NCI-H1105 treated with DMSO at 0.1 percent for 48 hours (cell line): ENCODE data around the gene MAP3K5.

Source experiments
- DNase-seq: peaks from one replicate; lab custom pipeline; 2025; lab: John Stamatoyannopoulos, UW

Gene MAP3K5

DNA sequence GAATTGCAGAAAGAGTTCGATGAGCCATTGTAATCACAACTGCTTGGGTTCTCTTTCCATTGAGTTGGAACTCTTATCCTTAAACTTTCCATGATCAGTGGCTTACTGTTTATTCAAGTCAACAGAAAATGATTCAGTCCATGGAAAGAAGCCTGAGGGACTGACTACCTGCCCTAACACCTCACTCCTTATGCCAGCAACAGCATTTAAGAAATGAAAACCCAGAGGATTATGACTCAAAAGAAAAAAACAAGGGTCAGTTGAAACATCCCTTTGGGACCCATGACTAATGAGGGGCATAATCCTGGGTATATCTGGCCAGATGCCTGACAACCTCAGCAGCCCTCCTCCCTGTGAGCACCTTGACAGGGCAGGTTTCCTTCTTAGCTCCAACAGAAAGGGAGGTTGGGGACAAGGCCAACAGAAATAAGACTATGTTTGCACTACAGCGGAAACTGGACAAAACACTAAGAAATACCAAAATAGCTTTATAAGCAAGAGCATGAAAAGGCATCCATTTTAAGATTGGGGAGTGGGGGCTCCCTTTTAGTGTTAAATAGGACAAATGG lies 106.7 kb downstream of the MAP3K5 start:
- DNase-seq = no peak

DNA sequence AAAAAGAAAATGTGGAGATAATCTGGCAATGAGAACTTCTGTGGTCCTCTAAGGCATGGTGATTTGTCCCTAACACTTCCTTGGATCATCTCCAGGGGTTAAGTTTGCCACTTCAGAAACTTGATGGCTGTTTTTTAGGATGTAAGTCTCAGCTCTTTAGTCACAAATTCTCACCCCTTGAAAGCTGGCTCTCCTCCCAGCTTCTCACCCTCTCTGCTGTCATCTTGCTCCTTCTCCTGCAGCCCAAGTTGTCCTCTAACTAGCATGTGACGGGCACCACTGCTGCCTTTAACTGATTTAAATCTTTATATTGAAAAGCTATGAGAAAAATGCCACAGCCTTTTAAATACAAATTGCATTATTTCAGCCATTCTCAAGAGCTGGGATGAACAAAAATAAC lies 107.8 kb downstream of the MAP3K5 start:
- no peak for DNase-seq

DNA sequence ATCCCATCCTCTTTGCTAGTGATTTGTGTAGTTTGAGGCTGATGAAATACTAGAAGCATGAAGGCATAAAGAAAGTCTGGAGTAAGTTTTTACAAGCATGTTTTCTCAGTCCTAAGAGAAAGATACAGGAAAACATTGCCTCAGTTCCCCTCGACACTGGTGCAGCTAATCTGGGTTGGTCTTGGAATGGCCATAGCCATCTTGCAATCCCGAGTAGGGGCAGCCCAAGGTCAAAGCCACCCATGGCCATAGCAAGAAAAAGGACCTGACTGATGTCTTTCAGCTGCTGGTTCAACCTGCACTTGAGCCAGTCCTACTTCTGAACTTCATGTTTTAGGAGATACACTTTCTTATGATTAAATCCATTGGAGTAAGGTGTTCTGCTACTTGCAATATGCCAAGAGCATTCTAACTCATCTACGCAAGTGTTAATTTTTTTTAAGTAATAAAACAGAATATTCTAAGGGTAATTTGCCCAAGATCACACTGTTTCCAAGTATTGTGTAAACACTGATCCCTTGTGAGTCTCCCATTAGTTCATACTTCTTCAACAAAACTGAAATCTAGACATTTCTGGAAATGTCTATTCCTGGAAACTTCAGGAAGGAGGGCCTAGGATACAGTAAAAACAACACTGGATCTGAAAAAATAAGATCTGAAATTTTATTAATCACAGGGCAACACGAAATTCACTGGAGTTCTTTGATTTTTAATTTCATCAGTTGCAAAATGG lies 108.9 kb downstream of the MAP3K5 start:
- no peak for DNase-seq

- DNase-seq = no peak
Observed at GRCh38 chr6:136682292-136682691, 110.0 kb downstream of the MAP3K5 start.

- DNase-seq = no peak
Observed at GRCh38 chr6:136677822-136678221, 114.5 kb downstream of the MAP3K5 start.

- DNase-seq = no peak
Observed at GRCh38 chr6:136677344-136677743, 114.9 kb downstream of the MAP3K5 start.

- no peak for DNase-seq
Observed at GRCh38 chr6:136676075-136676474, 116.2 kb downstream of the MAP3K5 start.

DNA sequence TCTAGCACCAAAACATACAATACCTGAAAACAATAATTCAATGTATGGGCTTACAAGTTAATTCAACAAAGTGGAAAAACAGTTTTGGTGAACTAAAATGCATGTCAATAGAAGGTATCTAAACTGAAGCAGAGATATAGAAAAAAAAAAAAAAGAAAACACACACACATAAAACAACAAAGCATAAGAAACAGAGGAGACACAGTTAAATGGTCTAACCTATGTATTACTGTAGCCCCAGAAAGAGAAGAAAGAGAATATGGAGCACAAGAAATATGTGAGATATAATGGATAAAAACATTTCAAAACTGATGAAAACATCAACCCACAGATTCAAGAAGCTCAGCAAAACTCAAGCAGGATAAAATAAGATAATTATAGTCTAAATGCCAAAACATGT lies 118.7 kb downstream of the MAP3K5 start:
- DNase-seq = no peak

DNA sequence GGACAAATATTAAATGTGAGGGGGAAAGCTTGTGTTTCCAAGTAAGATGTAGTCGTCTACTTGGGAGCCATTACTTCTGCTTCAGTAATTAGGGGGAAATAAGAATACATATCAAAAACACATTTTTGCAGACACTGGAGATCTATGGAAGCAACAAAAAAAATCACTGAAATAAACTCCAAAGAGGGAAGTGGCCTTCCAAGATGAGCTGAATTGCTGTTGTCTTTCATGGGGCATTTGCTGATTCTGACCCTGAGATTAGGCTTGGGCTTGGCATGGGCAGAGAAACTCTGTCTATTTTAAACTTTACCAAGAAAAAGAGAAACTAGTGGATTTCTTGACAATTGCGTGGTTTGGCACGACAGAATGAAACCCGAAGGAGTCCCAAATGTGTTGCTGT lies 120.1 kb downstream of the MAP3K5 start:
- DNase-seq = no peak

GRCh38 chr6:136669299-136669699 lies 123.0 kb downstream of the MAP3K5 start:
- peak; percentile 49 for DNase-seq

DNA sequence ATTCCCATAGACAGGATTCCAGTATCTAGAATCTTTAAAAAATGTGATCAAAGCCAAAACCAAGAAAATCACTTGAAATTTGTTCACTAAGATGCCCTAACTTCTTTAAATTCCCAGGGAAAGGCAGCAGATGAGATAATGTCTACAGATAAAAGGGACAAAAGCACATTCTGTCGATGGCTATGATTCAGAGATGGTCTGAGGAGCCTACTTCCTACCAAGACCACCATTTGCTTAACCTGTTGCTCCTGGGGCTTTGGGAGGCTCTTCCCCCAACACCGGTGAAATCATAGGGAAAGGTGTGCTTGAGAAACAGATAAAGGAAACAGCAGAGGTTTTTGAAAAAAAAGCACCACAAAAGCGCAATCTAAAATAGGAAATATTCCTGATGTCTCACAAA lies 123.7 kb downstream of the MAP3K5 start:
- no peak for DNase-seq

GRCh38 chr6:136666041-136666440 lies 126.2 kb downstream of the MAP3K5 start:
- no peak for DNase-seq

GRCh38 chr6:136662347-136663237 lies 129.7 kb downstream of the MAP3K5 start:
- DNase-seq = no peak

DNA sequence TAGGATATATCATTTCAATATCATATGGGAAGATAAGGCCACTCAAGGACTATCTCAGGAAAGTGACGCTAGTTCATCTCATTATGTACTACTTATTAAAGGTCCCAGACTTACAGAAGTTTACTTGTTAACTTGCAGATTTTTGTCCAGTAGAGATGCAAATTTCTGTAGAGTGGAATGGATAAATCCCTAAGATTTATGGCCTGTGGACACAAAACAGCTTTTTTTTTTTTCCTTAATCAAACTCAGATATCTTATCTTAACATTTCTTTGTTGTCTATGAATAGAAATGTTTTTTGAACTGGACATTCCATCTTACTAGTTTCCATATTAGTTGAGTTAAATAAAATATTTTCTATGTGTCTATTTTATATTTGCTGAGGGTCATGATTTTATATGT lies 131.6 kb downstream of the MAP3K5 start:
- no peak for DNase-seq

DNA sequence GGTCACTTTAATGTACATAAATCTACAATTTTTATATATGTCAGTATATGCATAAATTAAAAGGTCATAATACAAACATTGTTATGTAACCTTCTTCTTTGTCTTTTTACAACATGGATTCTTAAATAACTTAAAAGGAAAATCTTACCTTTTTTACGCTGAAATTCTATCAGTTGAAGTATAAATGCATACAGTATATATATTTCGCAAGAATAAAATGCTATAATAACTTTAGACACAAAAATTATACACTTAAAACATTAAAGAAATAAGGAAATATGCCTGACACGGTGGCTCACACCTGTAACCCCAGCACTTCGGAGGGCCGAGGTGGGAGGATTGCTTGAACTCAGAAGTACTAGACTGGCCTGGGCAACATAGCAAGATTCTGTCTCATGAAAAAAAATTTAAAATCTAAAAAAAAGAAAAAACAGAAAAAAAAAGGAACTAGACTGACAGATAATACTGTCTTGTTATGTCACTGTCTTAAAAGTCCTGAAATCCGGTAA lies 132.2 kb downstream of the MAP3K5 start:
- DNase-seq = no peak

GRCh38 chr6:136658711-136659110 lies 133.6 kb downstream of the MAP3K5 start:
- no peak for DNase-seq

DNA sequence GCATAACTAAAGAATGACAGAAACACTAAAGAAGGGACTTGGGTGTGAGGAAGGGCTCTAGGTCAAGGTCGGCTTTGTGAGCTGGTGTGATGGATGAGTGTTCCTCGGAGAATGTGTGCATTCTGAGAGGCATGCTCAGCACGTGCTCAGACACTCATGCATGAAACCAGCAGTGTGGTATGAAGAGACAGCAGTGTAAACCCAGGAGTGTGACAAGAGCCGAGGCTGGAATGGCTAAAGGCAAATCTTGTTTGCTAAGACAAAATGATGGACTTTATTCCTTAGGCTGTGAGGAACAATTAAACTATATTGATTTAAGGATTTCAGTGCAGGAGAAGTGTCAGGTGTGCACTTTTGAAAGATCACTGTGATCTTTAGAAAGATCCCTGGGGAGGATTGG lies 134.6 kb downstream of the MAP3K5 start:
- DNase-seq = no peak

- no peak for DNase-seq
Observed at GRCh38 chr6:136656121-136656520, 136.2 kb downstream of the MAP3K5 start.

DNA sequence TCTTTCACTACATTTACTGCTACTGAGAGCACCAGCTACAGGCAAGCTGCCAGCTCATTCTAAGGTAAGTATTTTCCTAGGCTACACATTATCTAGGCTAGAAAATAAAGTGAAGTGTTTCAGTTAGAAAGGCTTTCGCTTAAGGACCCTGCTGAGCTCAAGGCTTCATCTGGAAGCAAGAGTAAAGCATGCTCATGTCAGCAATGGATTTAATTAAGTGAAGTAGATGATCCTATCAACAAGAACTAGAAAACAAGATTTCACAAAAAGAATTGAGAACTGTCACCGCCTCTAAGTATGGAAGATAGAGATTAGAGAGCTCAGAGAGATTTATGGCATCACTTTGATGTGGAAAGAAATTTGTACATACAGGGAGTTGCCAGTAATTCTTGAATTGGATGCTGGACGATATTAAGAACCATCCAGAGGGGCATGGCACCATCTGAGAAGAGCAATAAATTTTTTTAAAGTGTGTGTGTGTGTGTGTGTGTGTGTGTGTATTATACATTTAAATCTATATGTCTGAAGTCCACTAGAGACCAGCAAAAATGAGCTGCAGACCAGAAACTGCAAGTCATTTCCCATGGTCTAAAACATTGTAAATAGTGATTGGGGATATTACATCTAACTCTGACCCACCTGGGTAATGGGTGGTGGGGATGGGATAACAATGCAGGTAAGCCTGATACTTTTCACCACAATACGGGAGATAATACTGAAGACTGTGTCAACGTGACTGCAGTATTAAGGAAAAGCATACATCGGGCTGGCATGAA lies 136.8 kb downstream of the MAP3K5 start:
- peak; percentile 92 for DNase-seq

- DNase-seq = no peak
Observed at GRCh38 chr6:136654086-136654485, 138.2 kb downstream of the MAP3K5 start.

- no peak for DNase-seq
Observed at GRCh38 chr6:136652656-136653055, 139.6 kb downstream of the MAP3K5 start.

- DNase-seq = no peak
Observed at GRCh38 chr6:136651982-136652381, 140.3 kb downstream of the MAP3K5 start.
